Rectal smooth muscle tissue (tissue), 1 donor: ENCODE measurements around the gene SH3BP4.

ENCODE experiments used
- H3K27ac ChIP-seq: one replicate; pipeline ENCODE4 v1.7.0; 2013; ENCODE audit warnings: low read depth, low read length, inconsistent platforms
- H3K27me3 ChIP-seq: one replicate; pipeline ENCODE4 v1.7.0; 2013; ENCODE audit warnings: low read length; ENCODE audit not compliant: control insufficient read depth, insufficient read depth
- H3K36me3 ChIP-seq: one replicate; pipeline ENCODE4 v1.7.0; 2013; ENCODE audit warnings: low read length; ENCODE audit not compliant: control insufficient read depth, insufficient read depth
- H3K4me1 ChIP-seq: one replicate; pipeline ENCODE4 v1.7.0; 2013; ENCODE audit warnings: low read length; ENCODE audit not compliant: control insufficient read depth, insufficient read depth
- H3K4me3 ChIP-seq: one replicate; pipeline ENCODE4 v1.7.0; 2013; ENCODE audit warnings: low read length
- H3K9ac ChIP-seq: one replicate; pipeline ENCODE4 v1.7.0; 2013; ENCODE audit warnings: low read length

SH3BP4 gene

GRCh38 chr2:235002198-235003095, 50.6 kb downstream of the SH3BP4 start:
- H3K4me3 ChIP-seq, result no peak overlapping the region
- H3K27me3 ChIP-seq, result no peaks in the 10 kb centered on the region
- peaks cover 2% of the 10 kb centered on the region for H3K36me3 ChIP-seq
- peaks cover 7% of the 10 kb centered on the region for H3K4me1 ChIP-seq
- H3K27ac ChIP-seq, result no peak overlapping the region
- H3K9ac ChIP-seq, result no peak overlapping the region

DNA sequence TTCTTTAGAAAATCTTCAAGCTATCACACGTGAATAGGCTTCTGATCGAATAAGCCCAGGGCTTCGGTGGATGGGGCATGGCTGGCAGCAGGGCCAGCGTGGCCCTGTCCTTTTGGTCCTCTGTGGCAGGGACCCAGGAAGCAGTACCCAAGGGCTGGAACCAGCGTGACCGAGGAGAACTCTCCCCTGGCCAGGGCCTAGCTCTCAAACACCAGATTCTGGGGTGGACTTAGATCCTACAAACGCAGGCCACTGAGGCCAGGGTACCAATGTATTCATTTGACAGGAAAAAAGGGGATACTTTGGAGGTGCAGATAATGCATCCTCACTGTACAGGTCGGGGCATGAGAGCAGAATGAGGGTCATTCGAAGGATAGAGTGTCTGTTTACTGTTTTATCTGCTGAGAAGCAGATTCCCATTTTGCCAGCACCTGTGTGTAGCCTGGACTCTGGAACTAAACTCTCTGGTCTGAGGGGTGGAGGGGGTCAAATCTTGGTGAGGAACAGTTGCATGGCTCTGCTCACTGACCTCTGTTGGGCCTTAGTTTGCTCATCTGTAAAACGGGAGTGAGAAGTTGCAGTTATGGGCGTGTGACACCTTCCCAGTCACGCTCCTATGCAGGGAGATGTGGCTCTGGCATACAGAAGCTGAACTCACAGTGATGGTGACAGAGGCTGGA, 51.4 kb downstream of the SH3BP4 start:
- no peak overlapping the region for H3K4me3 ChIP-seq
- H3K9ac ChIP-seq, result no peak overlapping the region
- peaks cover 7% of the 10 kb centered on the region for H3K4me1 ChIP-seq
- no peaks in the 10 kb centered on the region for H3K27me3 ChIP-seq
- H3K27ac ChIP-seq, result no peak overlapping the region
- H3K36me3 ChIP-seq, result peaks cover 2% of the 10 kb centered on the region

- Histone ChIP-seq H3K27me3 (no peaks in the 10 kb centered on the region), H3K36me3 (no peaks in the 10 kb centered on the region), H3K4me3 (no peak overlapping the region), H3K4me1 (peaks cover 5% of the 10 kb centered on the region), H3K9ac (no peak overlapping the region), H3K27ac (no peak overlapping the region)
Measured at GRCh38 chr2:235004329-235004903, 52.6 kb downstream of the SH3BP4 start.

- Histone ChIP-seq H3K27ac (no peak overlapping the region), H3K4me3 (no peak overlapping the region), H3K36me3 (no peaks in the 10 kb centered on the region), H3K27me3 (no peaks in the 10 kb centered on the region), H3K4me1 (peaks cover 5% of the 10 kb centered on the region), H3K9ac (no peak overlapping the region)
Measured at GRCh38 chr2:235005023-235005422, 53.2 kb downstream of the SH3BP4 start.

DNA sequence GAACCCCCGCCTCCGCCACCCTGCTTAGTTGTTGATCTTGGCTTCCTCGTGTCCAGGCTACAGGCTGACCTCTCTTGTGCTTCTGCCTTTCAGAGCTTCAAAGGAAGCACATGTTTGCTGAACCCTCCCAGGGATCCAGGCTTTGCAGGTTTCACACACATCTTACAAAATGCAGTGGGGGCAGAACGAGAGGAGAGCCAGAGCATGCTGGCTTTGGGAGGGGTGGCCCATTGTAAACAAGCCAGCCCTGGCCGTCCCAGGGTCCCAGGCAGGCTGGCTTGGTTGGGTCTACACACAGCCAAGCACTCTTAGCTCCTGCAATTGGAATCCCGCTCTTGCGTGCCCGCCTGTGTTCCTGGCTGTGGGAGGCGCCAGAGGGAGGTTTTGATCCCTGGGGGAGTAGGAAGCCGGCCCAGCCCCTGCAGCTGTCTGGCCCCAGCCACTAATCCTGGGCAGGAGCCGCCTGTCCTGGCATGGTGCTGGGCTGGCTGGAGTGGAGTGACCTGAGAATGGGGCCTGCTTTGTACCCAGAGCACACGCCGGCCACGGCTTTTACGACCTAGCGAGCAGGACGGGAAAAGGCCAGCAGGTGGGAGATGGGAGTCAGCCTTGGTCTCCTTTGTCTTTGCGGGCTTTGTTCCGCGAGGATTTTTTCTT, 53.9 kb downstream of the SH3BP4 start:
- Histone ChIP-seq H3K4me1 (peaks cover 5% of the 10 kb centered on the region), H3K27ac (no peak overlapping the region), H3K36me3 (no peaks in the 10 kb centered on the region), H3K9ac (no peak overlapping the region), H3K27me3 (no peaks in the 10 kb centered on the region), H3K4me3 (no peak overlapping the region)

DNA sequence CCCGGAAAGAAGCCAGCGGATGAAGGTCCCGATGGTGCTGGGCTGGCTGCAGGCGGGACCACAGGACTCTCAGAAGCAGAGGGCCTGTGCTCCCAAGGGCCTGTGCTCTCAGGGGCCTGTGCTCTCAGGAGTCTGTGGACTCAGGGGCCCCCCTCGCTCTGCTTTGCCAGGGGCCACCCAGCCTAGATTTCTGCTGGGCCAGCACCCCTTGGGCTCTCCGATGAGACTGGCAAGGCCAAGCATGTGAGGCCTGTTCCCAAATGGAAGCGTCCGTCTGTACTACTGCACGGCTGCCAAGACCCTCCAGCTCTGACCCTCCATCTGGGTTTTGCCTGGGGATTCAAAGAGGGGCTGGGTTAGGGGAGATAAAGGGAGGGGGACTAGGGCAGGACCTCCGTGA, 54.6 kb downstream of the SH3BP4 start:
- Histone ChIP-seq H3K4me1 (peaks cover 1% of the 10 kb centered on the region), H3K27ac (no peak overlapping the region), H3K4me3 (no peak overlapping the region), H3K27me3 (no peaks in the 10 kb centered on the region), H3K9ac (no peak overlapping the region), H3K36me3 (no peaks in the 10 kb centered on the region)

GRCh38 chr2:235006986-235007385, 55.2 kb downstream of the SH3BP4 start:
- no peak overlapping the region for H3K9ac ChIP-seq
- no peaks in the 10 kb centered on the region for H3K4me1 ChIP-seq
- no peaks in the 10 kb centered on the region for H3K36me3 ChIP-seq
- no peak overlapping the region for H3K4me3 ChIP-seq
- no peak overlapping the region for H3K27ac ChIP-seq
- H3K27me3 ChIP-seq, result no peaks in the 10 kb centered on the region

DNA sequence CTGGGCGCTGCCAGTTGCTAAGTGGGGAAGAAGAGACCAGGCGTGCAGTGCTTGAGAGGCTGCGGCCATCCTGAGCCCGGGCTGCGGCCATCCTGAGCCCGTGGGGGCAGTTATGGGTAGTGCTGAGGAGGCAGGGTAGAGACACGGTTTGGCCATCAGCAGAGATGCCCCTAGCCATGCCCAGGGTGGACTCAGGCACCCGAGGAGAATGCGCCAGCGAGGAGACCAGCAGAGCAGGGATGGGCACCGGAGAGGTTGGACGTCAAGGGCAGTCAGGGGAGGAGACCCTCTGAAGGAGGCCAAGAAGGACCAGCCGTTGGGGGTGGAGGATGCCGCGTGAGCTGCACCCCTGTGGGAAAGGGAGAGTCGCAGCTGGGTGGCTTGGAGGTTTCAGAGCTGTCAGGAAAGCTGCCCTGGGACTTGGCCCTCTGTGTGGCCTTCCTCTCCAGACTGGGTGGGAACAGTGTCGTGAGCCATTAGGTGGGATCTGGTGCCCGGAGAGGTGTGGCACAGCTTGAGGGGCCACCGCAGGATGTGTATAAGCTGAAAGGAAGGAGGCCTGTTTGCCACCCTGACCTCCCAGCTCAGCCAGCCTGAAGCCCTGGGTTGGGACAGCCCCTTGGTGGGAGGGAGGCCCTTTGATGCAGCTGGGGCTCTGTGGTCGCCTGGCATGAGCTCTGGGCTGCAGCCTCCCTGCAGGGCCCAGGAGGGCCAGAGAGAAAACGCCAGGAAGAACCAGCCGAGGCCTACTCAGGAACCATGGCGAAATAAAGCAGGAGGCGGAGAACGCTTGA, 56.0 kb downstream of the SH3BP4 start:
- Histone ChIP-seq H3K4me1 (no peaks in the 10 kb centered on the region), H3K27me3 (no peaks in the 10 kb centered on the region), H3K4me3 (no peak overlapping the region)

DNA sequence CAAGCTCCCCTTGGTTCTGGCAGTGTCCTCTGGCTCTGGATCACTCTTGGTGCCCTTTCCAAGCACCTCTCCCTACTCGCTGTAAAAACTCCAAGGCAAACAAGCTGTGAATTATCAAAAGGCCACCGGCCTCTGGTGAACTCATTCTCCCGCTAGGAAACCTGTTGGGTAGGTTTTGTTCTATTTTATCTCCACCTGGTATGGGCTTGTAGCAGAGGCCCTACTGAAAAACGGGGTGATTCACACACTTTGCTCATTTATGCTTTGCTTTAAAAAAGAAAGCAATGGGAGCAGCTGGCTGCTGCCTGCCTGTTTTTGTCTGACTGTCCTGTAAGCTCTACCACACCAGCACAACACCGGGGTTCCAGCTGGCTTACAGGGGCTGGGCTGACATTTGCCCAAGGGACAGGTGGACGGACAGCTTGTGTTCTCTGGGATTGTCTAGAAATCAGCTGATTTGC, 56.8 kb downstream of the SH3BP4 start:
- Histone ChIP-seq H3K27ac (no peak overlapping the region), H3K27me3 (no peaks in the 10 kb centered on the region), H3K4me1 (no peaks in the 10 kb centered on the region), H3K36me3 (no peaks in the 10 kb centered on the region), H3K4me3 (no peak overlapping the region), H3K9ac (no peak overlapping the region)

More for the DNA sequence above, 56.0 kb downstream of the SH3BP4 start:
- Histone ChIP-seq H3K9ac (no peak overlapping the region), H3K36me3 (no peaks in the 10 kb centered on the region), H3K27ac (no peak overlapping the region)

GRCh38 chr2:235009081-235009480, 57.3 kb downstream of the SH3BP4 start:
- Histone ChIP-seq H3K27ac (no peak overlapping the region), H3K36me3 (no peaks in the 10 kb centered on the region)

DNA sequence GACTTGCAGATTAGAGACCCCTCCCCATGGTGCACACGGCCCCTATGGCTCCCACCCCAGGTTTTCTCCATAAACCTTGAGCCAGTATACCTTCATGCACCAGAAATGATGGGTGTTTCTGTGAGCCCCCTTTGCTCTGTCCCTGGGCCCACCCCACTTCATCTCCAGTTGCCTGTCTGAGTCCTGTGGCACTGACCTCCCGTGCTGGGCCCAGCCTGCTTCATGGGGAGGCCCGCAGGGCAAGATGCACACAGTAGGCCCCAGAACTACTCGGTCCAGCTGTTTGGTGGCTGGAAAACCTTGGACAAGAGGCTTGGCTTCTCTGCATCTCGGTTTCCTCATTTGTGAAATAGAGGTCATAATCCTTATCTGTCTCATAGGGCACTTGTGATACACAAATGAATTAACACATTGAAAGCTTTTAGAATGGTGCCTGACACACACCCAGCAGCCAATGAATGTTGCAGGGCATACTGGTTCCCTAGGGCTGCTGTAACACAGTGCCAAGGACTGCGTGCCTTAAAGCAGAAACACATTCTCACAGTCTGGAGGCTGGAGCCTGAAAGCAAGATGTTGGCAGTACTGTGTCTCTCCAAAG, 58.4 kb downstream of the SH3BP4 start:
- H3K27ac ChIP-seq, result no peak overlapping the region
- H3K27me3 ChIP-seq, result no peaks in the 10 kb centered on the region
- no peak overlapping the region for H3K4me3 ChIP-seq
- H3K4me1 ChIP-seq, result no peaks in the 10 kb centered on the region
- no peak overlapping the region for H3K9ac ChIP-seq
- H3K36me3 ChIP-seq, result no peaks in the 10 kb centered on the region

More at GRCh38 chr2:235009081-235009480, 57.3 kb downstream of the SH3BP4 start:
- no peaks in the 10 kb centered on the region for H3K4me1 ChIP-seq
- no peaks in the 10 kb centered on the region for H3K27me3 ChIP-seq
- H3K4me3 ChIP-seq, result no peak overlapping the region
- H3K9ac ChIP-seq, result no peak overlapping the region
